ENCODE data around the gene TMEM232.
A peak's percentile ranks its signal among the peaks of the same experiment; 100 is the strongest.

The TMEM232 gene

DNA sequence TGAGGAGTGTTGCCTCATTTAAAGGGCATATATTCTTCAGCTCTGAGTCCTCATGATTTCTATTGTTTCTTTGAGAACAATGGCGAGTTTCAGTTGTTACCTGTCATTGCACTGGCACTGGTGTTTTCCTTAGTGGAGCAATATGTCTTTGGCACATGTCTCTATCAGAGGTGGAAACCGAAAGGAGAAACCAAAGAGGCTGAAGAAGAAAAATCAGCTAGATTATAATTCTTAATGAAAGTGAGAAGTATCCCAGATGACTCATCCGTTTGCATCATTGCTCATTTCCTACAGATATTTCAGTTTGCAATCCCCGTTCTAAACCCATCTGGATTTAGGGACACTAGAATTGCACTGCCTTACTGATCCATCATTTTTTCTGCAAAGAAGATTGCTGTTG, 324.6 kb downstream of the TMEM232 start:
- no peak for DNase-seq (ENCODE audit: low spot score)

DNA sequence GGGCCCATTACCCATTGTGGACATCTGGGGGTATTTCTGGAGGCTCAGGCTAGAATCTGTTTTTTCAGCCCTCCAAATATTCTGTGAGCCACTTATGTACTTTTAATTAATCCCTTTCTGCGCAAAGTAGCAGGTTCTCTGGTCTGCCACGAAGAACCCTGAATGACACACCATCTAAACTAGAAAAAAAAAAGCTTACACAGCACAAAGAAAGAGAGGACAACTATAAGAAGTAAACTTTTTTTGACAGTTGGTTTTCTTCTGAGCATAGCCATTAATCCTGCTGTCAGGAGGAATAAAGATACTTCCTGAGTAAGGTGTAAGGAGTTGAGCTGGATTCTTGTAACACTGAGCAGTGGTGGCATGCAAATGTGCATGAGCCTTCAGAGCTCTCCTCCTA, 327.5 kb downstream of the TMEM232 start:
- DNase-seq (ENCODE audit: low spot score): no peak

DNA sequence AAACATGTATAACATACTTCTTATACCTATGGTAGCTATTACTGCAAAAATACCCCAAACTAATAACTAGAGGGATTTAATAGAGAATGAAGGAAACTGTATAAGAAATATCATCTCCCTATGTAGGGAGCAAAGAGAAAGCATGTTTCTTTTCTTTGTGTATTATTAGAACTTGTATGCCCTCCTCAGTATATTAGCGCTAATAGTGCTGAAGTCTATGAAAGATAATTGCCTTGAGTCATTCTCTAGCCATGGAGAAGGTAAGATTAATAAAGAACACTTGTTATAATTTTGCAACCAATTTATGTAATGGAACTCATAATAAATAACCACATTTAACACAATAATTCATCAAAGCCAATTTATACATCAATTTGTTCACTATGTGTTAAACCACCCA, 329.2 kb downstream of the TMEM232 start:
- DNase-seq (ENCODE audit: low spot score): no peak

DNA sequence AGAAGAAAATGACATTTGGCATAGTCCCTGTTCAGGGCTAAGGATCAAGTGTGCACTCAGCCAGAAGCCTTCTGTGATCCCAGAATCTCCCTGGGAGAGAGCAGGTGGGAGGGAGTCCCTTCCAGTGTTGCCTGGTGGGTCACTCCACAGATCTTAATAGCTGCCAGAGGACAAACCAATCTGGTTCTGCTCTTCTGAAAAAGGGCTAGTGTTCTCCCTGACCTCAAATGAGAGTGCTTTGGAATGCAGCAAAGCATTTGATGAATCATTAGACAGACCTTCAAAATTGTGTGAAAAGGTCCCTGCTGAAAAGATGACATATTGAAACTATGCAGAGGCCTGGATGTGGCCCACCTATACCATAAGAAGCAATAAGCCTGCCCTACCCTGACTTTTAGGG, 339.7 kb downstream of the TMEM232 start:
- DNase-seq (ENCODE audit: low spot score): peak; percentile 63

DNA sequence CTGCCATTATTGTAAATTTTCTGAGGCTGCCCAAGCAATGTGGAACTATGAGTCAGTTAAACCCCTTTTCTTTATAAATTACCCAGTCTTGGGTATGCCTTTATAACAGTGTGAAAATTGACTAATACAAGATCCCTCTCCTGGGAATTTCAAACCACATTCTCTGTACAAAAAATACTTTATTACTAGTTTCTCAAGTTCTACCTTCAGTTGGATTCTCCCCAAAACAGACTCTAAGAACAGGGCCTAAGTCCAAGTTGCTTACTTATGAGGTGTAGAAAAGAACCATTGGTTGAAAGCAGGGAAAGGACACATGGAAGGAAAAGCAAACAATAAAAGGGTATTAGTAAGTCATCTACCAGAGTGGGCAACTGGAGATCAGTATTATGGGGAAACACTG, 343.2 kb downstream of the TMEM232 start:
- no peak for DNase-seq (ENCODE audit: low spot score)

DNA sequence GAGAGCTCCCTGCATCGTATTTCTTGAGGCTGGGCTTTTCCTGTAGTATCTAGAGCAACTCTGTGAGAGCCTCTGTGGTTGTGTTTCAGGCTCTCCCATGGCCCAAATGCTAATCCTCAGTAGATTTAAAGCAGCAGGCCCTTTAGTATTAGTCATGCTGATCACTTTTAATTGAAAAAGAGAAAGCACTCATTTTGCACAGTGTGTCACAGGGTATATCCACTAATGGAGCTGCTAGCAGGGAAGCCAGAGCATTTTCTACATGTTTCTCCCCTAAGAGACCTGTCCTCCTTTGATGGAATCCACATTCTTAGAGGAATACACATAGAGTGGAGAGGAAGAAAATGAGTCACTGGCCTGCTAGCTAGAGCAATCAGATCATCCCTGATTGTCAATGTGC, 348.5 kb downstream of the TMEM232 start:
- DNase-seq (ENCODE audit: low spot score): peak; percentile 21

DNA sequence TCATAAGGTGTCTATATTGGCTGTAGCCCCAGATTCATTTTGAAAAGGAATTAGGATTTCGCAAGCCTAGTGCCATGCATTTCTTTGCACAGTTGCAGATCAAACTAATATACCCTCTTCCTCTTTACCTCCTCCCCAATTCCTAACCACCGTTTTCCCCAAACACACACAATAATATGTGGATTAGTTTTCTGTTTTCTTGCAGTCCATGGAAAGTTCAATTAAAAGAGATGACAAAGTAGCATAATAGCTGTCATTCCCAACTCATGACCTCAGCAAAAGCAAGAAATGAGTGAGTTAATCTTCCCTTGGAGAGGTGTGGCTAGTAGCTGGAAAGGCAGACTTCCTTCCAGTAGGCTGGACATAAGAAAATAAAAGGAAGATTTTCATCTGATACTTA, 349.1 kb downstream of the TMEM232 start:
- DNase-seq (ENCODE audit: low spot score): peak; percentile 17

DNA sequence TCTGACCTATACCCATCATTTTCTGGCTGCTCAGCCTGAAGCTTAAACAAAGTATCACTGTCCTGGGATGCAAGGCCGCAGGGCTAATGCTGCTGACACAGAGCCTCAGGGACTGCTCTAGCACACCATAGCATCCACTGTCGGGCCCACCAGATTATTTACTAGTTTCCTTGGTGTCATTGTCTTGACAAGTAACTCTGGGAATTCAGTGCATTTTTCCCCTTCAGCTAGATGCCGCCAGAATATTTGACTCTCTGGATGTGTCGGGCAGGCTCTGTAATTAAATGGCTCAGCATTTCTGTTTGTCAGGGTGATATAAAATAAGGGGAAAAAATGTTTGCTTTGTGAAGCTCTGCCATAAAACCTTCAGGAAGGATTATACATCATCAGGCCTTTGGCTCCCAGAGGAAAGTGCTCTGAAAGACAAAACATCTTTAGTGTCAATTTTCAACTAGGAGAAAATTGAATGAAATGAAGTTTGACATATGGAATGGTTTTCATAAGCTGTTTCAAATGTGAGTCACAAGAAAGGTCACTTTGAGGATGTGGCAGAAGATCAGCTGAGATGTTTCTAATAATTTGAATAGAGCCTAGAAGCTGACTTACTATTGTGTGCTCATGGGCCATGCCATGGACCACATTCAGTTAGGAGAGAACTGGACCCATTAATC, 350.1 kb downstream of the TMEM232 start:
- DNase-seq (ENCODE audit: low spot score): peak; percentile 16

DNA sequence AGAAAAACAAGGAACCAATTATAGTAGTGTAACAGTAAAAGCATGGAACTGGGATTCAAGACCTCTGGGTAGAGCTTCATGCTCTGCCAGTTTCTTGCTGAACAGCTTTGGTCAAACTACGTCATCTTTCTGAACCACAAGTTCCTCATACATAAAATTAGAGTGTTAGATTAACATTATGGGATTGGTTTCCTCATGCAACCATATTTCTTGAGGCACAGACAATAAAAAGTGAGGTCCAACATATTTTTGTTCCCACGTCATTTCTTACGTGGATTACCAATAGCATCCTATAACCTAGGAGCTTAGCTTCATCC, 354.8 kb downstream of the TMEM232 start:
- DNase-seq (ENCODE audit: low spot score): no peak

DNA sequence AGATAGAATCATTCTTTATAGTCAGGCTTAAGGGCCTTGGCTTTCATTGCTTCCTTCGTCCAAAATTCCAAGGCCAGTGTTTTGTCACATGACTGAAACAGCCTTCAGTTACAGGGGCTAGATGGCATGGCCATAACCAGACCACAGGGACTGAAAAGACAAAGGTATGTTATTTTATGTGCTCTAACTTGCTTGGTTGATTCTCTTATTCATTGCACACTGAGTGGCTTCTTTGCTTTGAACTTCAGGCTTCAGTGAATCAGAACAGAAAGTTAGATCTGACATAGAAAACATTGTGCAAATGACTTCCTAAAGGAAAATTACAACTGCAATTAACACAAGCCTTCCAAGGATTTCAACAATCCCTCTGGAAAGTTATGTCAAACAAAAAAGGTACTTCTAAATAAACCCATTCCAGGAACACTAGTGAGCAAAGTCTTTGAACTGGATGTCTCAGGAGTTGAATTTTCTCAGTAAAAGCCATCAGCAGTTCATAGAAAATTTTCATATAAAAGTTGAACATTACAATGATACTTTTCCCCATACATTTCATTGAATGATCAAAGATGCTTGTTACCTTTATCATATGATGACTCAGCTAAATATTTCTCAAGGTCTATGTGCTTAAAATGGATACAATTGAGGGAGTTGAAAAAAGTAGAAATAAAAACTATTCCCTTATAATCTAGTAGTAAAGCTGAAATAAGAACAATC, 355.3 kb downstream of the TMEM232 start:
- DNase-seq (ENCODE audit: low spot score): no peak
